ENCODE results near the gene CELSR1.

Gene CELSR1

GRCh38 chr22:46524203-46524740 lies 13.1 kb downstream of the CELSR1 start:
- H3K4me3 ChIP-seq (ENCODE audit: low read depth, low read length), result no peak overlapping the region
- no peak for TF ChIP-seq CTCF (IDR thresholded peaks at IDR 0.05; ENCODE audit: low read depth, low read length, missing control alignments)
- no peak for DNase-seq (ENCODE audit: low read depth)
- in situ Hi-C loops (cut with HindIII; ENCODE audit: low sequenced_read_pairs), result no loop called here

DNA sequence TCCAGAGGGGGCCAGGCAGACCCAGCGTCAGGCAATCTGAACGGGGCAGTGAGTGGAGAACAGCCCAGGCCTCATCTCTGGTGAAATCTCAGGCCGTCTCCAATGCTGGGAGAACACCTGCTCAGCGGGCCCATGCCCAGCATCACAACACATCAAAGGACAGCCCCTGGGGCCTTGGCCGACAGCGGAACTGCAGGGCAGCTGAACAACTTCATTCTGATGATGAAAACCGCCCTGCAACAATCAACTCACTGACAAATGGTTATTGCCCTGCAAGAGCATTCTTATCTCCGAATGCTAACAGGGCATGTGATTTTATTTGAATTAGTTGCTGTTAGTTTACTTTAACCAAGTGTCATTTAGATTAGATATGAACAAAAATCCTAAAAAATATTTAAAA lies 14.6 kb downstream of the CELSR1 start:
- in situ Hi-C loops (cut with HindIII; ENCODE audit: low sequenced_read_pairs), result no loop called here
- no peak overlapping the region for H3K4me3 ChIP-seq (ENCODE audit: low read depth, low read length)
- no peak for TF ChIP-seq CTCF (IDR thresholded peaks at IDR 0.05; ENCODE audit: low read depth, low read length, missing control alignments)
- DNase-seq (ENCODE audit: low read depth), result no peak

DNA sequence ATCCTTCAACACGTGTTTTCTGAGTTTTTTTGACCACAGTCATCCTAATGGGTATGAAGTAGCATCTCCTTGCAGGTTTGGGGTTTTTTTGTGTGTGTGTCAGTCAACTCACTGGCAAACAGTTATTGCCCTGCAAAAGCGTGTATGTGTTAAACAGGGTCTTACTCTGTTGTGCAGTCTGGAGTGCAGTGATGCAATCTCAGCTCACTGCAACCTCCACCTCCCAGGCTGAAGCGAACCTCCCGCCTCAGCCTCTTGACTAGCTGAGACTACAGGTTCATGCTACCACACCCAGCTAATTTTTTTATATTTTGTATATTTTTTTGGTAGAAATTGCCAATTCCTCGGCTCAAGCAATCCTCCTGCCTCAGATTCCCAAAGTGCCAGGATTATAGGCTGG lies 15.4 kb downstream of the CELSR1 start:
- in situ Hi-C loops (cut with HindIII; ENCODE audit: low sequenced_read_pairs), result no loop called here
- H3K4me3 ChIP-seq (ENCODE audit: low read depth, low read length), result no peak overlapping the region
- no peak for DNase-seq (ENCODE audit: low read depth)
- TF ChIP-seq CTCF (IDR thresholded peaks at IDR 0.05; ENCODE audit: low read depth, low read length, missing control alignments), result no peak

DNA sequence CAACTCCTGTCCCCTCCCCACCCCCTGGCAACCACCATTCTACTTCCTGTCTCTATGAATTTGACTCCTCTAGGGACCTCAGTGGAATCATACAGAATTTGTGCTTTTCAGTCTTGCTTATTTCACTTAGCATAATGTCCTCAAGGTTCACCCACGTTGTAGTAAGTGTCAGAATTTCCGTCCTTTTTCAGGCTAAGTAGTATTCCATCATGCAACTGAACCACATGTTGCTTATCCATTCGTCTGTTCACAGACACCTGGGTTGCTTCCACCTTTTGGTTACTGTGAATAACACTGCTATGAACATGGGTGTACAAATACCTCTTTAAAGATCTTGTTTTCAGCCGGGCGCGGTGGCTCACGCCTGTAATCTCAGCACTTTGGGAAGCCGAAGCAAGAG lies 16.5 kb downstream of the CELSR1 start:
- TF ChIP-seq CTCF (IDR thresholded peaks at IDR 0.05; ENCODE audit: low read depth, low read length, missing control alignments), result no peak
- no peak for DNase-seq (ENCODE audit: low read depth)
- in situ Hi-C loops (cut with HindIII; ENCODE audit: low sequenced_read_pairs), result no loop called here

GRCh38 chr22:46519377-46519776 lies 18.0 kb downstream of the CELSR1 start:
- TF ChIP-seq CTCF (IDR thresholded peaks at IDR 0.05; ENCODE audit: low read depth, low read length, missing control alignments), result no peak
- no peak overlapping the region for H3K4me3 ChIP-seq (ENCODE audit: low read depth, low read length)
- in situ Hi-C loops (cut with HindIII; ENCODE audit: low sequenced_read_pairs), result no loop called here
- no peak for DNase-seq (ENCODE audit: low read depth)

More for the DNA sequence above, 16.5 kb downstream of the CELSR1 start:
- no peak overlapping the region for H3K4me3 ChIP-seq (ENCODE audit: low read depth, low read length)

GRCh38 chr22:46518542-46519325 lies 18.7 kb downstream of the CELSR1 start:
- TF ChIP-seq CTCF (IDR thresholded peaks at IDR 0.05; ENCODE audit: low read depth, low read length, missing control alignments), result no peak
- in situ Hi-C loops (cut with HindIII; ENCODE audit: low sequenced_read_pairs), result no loop called here
- H3K4me3 ChIP-seq (ENCODE audit: low read depth, low read length), result no peak overlapping the region
- DNase-seq (ENCODE audit: low read depth), result no peak
